GM21447 (cell line): ENCODE results near the gene MCTP2.

Experiments
- ATAC-seq: cut with Tn5 transposase; IDR thresholded peaks from one replicate; pipeline ENCODE4 v1.9.1; 2021; ENCODE audit not compliant: unreplicated experiment

The MCTP2 gene

DNA sequence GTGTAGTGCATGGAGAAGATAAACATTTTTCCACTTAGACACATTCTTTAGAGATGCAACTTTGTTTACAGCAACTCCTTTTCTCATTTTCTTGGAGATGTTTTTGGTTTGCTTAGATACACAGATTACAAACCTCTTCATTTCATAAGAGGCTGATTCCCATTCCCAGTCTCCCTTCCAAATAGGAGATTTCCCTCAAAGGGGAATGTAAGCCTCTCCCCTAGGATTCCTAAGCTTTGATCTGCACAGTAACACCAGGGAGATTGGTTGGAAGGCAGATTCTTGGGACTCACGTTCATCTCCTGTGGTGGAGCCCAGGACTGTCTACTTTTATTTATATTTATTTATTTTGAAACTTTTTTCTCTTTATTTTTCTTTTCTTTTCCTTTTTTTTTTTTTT lies 63.2 kb downstream of the MCTP2 start:
- ATAC-seq = no peak

DNA sequence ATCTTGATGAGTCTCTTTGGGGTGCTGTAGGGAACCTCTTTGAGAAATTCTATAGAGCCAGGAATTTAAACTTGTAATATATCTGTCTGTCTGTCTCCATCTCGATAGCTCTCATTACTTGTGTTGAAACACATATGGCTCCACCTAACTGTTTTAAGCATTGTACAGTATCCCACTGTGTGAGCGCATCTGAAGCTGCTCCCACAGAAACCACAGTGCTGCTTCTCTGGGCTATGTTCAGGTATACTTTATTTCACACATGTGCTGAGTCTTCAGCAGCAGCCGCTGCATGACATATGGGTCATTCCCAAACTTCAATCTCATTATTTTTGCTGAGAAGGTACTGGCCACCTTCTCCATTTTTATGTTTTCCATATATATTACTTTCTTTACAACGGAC lies 63.9 kb downstream of the MCTP2 start:
- ATAC-seq = no peak

DNA sequence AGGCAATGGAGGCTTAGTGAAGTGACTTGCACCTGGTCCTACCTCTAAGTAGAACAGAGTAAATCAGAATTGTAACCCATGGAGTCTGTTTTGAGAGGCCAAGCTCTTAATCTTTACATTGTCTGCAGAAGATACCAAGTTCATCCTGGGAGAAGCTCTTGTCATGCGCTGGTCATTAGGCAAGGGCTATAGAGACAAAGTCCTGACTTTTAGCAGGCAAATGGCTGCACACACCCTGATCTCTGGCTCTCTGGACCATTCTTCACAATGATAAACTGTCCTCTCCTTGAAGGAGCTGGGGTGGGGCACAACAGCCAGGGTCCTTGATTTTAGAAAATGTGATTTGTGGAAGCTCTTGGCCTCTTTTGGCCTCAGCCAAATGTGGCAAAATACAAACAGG lies 65.4 kb downstream of the MCTP2 start:
- no peak for ATAC-seq

DNA sequence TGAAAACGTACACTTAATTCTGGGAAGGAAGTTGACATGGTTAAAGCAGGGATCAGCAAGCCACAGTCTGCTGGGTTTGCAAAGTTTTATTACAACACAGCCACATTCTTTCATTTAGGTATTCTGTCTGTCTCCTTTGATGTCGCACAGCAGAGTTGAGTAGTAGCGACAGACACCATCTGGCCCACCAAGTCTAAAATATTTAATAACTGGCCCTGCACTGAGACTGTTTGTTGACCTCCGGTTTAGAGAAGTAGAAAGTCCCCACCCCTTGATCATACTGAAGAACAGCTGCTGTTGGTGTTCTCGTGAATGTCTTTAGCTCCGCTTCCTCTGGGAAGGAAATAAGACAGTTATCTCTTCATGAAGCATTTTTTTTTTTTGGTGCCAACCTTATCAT lies 66.2 kb downstream of the MCTP2 start:
- peak; percentile 80 for ATAC-seq

DNA sequence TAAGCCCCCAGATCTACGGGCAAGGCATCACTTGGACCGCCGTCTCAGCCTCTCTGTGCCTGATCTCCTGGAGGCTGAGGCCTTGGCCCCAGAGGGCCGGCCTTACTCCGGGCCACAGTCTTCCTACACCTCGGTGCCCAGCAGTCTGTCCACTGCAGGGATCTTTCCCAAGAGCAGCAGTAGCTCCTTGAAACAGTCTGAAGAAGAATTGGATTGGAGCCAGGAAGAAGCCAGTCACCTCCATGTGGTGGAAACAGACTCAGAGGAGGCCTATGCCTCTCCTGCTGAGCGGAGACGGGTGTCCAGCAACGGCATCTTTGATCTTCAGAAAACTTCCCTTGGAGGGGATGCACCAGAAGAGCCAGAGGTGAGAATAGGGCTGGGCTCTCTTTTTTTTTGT lies 67.0 kb downstream of the MCTP2 start:
- ATAC-seq = no peak

DNA sequence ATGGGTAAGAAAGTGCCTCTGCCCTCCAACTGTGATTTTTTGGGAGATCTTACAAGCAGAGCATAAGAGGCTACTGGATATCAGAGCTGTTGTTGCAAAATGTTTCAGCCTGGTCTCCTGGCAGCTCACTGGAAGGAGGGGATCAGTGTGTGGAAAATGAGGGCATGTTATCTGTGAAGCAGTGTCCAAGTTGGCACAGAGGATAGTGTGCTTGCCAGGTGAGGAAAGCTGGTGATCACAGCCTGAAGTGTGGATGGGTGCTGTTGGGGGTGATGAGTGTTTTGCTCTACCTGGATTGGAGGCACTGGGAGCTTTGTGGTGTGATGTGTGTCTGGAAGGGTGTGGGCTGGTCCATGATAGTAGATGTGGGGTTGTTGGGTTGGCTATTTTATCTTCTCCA lies 69.3 kb downstream of the MCTP2 start:
- no peak for ATAC-seq

DNA sequence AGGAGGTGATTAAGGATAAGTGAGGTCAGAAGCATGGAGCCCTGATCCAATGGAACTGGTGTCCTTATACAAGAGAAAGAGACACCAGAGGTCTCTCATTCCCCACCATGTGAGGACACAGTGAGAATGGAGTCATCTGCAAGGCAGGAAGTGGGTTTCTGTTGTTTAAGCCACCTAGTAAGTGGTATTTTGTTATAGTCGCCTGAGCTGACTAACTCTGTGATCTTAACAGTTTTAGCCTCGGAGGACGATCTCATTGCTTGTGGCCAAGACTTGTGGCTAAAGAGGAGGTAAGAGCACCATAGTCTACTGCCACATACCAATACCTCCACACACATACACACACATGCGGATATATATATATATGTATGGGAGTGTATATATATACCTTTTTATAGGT lies 73.8 kb downstream of the MCTP2 start:
- no peak for ATAC-seq

DNA sequence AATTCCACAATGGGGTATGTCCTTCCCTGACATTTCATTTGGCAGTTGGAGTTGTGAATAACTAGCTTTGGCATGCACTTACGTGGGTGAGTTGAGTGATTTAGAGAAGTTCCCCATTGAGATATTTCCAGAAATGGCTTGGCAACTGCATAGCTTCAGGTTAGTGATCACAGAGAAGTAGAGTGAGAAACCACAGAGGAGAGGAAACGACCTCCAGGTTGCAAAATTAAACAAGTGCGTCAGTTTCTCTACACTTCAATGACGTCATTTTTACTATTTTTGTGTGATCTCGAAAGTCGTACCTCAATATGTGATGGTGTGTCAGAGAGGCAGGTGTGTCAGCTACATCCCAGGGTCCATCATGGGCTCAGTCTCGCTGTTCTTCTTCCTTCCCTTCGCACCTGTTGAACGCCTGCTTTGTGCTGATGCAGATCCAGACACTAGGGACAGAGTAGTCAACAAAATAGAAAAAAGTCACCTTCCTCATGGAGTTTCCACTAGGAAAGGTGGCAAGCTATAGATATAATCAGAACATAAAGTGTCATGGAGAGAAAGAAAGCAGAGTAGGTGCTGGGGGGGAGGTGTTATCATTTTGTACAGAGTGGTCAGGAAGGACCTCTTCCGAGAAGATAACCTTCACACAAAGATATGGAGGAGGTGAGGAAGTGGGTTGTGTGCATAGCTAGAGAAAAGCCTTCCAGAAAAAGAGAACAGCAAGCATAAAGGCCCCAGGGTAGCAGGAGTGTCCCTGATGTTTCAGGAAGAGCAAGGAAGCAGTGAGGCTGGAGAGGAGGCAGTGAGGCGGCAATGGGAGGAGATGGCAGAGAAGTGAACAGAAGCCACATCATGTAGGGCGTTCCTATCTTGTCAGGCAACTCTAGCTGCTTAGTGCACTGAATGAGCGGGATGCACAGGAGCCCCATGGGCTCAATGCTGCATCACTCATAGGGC lies 75.6 kb downstream of the MCTP2 start:
- peak; percentile 90 for ATAC-seq

DNA sequence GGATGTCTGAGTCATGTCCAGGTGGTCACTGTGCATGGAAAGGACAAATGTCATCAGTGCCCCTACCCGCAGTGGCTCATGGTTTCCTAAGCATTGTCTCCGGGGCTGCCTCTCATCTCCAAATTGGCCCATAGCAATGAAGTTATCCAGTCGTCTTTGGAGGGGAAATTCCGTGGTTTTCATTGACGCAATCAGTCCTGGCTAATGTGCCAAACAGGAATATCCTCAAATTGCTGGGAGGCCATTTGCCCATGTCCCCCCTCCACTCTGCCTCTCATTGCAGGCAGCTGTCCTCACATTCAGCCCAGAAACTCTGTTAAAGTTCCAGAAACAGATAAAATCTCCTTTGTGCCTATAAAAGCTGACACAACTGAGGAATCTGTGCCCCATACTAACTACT lies 81.6 kb downstream of the MCTP2 start:
- no peak for ATAC-seq

DNA sequence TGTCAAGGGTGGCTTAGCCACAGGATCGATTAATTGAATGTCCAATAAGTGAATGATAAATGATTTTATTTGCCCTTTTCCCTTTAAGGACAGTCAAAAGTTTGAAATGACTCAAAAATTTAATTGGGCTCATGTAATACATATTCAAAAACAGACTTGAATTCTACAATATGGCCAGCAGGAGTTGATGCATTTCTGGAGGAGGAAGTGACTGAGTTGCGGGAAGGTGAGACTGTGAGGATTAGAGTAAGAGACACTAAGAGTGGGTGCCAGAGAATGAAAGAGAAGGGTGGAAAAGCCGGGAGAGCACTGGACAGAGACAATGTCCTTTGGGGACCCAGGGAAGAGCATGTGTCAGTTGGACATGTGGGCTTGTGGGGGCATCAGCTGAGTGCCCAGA lies 83.3 kb downstream of the MCTP2 start:
- no peak for ATAC-seq

DNA sequence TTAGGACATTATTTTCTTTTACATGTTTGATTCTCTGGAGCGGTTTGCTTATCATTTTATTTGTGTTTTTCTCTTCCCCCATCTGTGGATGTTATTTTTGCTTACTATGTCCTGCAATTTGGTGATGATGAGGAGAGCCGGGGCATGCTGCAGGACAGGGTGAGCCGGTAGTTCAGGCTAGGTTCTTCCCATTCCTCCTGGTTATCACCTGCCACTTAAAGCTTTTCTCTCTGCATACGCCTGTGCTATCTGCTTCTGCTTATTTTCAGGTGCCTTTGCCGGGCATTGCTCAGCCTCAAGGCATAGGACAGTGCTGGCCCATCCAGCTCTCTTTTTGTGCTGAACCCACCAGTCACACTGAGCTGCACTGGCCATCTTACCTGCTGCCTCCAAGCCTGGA lies 85.8 kb downstream of the MCTP2 start:
- ATAC-seq = no peak

DNA sequence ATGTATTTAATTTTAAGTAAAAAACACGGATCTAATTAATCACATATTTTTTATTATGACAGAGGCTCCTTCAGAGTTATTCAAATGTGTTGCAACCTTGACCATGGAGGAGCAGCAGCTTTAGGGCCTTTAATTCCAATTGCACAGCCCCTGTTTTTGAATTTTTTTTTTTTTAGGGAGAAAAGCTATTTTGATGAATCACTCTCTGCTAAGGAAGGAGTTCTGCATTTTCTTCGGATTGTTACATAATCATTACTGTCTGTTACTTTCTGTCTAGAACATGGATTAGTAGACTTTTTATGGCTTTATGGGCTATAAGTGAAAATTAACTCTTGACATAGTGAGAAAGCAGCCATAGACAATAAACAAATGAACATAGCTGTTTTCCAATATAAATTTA lies 90.8 kb downstream of the MCTP2 start:
- ATAC-seq = no peak

DNA sequence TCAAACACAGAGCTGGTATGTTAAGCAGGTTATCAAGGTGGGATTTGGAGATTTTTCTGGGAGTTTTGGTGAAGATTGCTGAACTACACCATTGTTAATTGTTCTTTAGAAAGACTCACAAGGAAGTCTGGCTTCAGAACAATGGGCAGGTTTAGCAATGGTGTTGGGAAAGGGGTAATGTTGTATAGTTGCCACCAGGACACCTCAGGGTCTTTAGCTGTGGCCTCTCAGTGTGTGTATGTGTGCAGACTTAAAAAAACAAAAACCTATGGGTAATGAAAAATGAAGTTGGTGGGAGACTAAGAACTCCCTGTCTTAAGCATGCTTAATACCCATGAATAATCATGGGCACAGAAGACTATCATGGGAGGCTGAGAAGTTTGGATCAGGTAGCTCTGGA lies 91.7 kb downstream of the MCTP2 start:
- ATAC-seq = no peak

DNA sequence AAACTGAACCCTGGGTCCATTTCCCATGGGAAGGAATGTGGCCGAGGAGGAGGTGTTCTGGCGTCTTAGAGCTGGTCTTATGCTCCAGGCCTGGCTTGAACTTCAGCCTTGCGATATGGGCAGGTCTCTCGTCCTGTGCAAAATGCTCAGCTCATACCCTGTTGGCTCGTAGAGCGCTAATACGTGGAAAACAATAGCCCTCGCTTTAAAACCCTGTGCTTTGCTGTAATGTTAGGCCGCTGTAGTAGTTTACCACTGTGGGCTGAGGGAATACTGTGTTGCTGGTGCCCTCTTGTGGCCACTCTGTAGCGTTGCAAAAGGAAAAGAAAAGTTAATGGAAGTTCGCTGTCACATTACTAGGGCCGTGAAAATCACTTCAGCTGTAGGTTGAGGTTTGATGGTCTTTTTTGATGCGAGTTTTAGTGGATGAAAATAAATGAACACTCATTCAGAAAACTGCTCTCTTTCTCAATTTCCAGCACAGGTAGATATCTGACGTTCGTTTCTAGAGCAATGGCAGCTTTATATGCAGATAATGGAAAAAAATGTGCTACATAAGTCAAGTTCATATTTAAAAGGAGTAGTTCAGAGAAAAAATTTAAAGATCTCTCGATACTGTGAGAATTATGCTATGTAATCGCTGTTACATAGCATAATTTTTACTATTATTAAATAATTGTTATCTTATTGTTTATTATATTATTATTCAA lies 92.9 kb downstream of the MCTP2 start:
- ATAC-seq = peak; percentile 88

DNA sequence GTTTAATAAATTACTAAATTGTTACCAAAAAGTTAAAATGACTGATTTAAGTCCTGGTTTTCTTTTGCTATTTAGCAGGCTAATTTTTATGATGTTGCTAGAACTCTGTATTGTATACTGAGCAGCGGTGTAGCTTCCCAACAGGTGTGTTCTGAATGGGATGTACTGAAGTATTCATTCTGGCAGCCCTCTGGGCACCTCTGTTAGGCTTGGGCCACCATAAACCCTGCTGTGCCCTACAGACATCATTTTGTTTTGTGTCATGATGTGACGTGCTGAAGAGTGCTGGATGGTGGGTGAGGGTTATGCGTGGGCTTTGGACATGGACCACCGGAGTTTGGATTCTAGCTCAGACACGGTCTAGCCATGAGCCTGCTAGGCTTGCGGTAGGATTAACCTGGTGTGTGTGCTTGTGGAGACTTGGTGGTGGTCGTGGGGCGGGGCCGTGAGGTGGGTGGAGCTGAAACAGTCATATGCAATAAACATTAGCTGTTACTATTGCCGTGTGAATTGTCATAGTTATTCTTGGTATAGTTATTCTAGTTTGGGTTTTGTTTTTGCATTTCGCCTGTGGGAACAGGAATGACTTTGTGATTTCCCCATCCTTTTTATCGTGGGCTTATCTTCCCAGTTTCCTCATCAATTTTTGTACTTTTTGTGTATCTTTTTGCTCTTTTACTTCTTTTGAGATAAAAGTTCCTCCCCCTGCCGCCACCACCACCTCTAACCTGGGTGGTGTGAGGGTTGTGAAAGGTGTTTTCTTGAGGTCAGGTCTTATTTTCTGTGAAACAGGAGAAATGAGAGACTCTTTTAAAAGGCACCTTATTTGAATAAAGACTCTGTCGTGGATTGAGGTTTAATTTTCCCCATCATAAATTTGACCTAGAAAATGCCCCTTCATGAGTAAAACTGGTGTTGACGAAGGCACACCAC lies 93.7 kb downstream of the MCTP2 start:
- no peak for ATAC-seq

DNA sequence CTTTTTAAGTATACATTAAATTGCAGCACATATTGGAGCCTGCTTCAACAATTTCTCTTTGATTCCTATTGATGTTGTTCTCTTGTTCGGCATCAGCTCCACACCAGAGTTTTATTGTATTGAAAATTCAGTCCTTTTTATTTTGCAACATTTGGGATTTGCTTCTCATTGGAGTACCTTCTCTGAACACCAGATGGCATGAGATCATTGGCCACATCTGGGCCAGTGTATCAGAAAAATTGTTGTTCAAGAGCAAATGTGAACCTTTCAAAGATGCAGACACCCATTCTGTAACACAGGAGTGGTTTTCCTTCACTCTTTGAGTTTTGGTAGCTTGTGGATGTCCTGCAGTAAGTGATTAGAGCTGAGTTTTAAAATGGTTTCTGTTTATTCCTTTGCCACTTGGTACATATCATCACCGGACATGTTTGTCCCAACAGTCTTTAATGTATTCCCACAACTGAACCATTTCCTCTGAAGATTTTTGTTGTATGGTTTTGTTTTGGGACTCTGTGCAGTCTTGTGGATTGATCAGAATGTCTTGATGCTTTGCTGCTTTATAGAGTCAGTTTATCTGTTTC lies 96.1 kb downstream of the MCTP2 start:
- no peak for ATAC-seq

DNA sequence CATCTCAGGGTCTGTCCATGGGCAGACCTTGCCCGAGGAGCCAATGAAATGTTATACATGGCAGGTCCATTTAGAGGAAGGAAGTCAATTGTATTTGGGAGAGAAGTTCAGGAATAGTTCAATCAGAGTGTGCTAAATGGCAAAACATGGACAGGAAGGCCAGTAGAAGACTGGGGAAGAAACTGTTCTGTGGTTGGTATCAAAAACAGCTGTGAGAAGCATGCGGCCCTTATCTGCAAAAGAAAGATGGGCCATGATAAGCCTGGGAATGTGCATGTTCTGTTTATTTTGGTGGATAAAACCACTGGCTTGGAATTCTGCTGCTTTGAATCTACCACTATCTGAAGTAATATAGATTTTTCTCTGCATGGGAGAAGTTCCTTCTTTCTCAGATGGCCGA lies 100.4 kb downstream of the MCTP2 start:
- no peak for ATAC-seq

DNA sequence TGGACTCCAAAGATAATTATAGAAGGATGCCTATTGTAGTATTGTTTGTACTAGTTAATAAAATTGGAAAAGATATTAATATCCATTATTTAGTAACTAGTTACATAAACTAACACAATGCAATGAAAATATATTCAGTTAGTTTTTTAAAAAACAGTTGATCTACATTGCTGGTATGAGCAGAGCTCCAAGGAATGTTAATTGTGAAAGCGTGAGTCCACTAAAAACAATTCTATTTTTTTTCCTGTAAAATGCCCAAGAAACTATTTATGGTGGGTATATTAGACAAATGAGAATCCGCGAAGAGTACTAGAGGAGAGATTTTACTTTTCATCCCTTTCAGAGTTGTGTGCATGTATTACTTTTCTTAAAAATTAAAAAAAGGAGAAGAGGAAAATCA lies 104.3 kb downstream of the MCTP2 start:
- no peak for ATAC-seq

DNA sequence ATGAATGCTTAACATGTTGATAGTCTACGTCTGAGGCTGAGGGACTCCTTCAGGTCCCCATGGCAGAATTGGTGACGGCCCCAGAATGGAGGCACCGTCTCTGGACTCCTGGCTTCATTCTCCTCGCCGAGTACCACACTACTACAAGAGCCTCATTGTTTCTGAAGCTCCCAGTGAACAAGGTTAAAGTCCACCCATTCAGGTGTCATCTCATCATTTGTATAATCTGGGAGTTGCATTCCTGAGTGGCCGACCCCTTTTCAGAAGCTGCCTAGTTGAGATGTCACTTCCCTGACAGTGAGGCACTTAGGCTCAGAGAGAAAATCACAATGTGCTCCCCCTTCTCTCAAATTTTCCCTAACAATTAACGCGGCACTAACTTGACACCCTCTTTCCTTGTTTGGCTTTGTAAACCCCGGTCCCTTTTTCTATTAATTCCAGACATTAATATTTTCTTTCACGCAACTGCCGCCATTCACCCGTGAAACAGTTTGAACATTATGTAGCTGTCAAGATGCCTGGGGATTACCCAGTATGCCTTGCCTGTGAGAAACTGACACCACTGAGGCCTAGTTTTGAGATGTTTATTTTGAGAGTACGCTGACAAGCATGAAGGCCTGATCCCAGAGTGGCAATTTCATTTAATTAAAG lies 105.6 kb downstream of the MCTP2 start:
- no peak for ATAC-seq

DNA sequence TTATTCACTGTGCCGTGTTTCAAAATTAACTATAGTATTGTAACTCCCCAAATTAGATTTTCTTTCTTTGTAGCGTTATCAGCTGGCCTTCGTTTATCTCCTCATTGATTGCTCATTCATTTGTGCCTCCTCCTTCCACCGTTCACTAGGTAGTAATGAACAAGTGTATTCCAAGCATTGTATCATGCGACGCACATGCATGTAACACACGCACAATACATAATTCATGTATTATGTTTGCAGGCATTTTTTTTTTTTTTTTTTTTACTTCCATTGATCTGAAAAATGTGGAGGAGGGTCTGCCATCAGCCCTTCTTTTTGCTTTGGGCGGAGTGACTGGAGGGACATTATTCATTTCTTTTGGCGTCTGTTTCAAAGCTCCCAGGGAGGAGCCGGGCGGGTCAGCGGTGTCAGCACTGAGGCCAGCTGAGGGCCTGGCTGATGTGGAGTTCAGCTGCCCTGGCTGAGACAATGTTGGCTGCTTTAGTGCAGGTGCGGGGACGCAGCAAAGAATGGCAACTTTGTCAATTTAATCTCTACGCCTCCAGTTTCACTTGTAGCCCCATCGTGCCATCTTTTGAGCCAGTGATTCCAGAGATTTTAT lies 107.0 kb downstream of the MCTP2 start:
- ATAC-seq = no peak
